ENCODE data around the gene RMND1. TPM values are rescaled to one million over a fixed set of nuclear protein-coding genes. Genes with fewer than 3 reads are reported as not detected.

Gene RMND1
- polyA plus RNA-seq, 1 donor from 2014 or later = 35.3 TPM

DNA sequence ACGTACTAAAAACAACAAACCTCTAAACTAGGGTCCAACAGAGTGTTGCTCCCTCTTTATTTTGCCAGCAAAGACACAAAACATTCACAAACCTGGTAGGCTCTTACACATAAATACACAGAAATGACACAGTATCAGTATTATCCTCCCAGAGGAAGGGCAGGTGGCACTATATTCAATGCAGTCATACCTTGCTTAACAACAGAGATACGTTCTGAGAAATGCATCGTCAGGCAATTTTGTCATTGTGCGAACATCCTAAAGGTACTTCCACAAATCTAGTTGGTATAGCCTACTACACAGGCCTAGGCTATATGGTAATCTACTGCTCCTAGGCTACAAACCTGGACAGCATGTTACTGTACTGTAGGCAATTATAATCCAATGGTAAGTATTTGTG is 70.2 kb downstream of the RMND1 start:
- H3F3A ChIP-seq (ENCODE audit: insufficient read depth, low read length, poor library complexity, severe bottlenecking) = no peaks in the 10 kb centered on the region

GRCh38 chr6:151380848-151381205 is 71.1 kb downstream of the RMND1 start:
- no peaks in the 10 kb centered on the region for H4K20me1 ChIP-seq (ENCODE audit: insufficient read depth)
- no peak overlapping the region for H2AFZ ChIP-seq (ENCODE audit: low read depth, low read length)
- no peaks in the 10 kb centered on the region for H3K9me3 ChIP-seq (ENCODE audit: low read length)
- no peak overlapping the region for H3K9ac ChIP-seq (ENCODE audit: low read length)
- peaks cover 10% of the 10 kb centered on the region for H3K79me2 ChIP-seq (replicated peaks; ENCODE audit: insufficient read depth, low read length)
- H3K4me3 ChIP-seq (ENCODE audit: low read length) = no peak overlapping the region
- H3F3A ChIP-seq (ENCODE audit: insufficient read depth, low read length, poor library complexity, severe bottlenecking) = no peaks in the 10 kb centered on the region
- H3K27ac ChIP-seq (ENCODE audit: low read length) = no peak overlapping the region
- H3K9me2 ChIP-seq (ENCODE audit: insufficient read depth, low read length) = no peaks in the 10 kb centered on the region
- no peaks in the 10 kb centered on the region for H3K27me3 ChIP-seq (ENCODE audit: insufficient read depth, low read depth, low read length)
- TF ChIP-seq EP300 (conservative IDR thresholded peaks at IDR 0.05; ENCODE audit: poor library complexity, severe bottlenecking) = no peak
- no peak for TF ChIP-seq SMC3 (conservative IDR thresholded peaks at IDR 0.05; ENCODE audit: poor library complexity)
- TF ChIP-seq, protein P1, sequence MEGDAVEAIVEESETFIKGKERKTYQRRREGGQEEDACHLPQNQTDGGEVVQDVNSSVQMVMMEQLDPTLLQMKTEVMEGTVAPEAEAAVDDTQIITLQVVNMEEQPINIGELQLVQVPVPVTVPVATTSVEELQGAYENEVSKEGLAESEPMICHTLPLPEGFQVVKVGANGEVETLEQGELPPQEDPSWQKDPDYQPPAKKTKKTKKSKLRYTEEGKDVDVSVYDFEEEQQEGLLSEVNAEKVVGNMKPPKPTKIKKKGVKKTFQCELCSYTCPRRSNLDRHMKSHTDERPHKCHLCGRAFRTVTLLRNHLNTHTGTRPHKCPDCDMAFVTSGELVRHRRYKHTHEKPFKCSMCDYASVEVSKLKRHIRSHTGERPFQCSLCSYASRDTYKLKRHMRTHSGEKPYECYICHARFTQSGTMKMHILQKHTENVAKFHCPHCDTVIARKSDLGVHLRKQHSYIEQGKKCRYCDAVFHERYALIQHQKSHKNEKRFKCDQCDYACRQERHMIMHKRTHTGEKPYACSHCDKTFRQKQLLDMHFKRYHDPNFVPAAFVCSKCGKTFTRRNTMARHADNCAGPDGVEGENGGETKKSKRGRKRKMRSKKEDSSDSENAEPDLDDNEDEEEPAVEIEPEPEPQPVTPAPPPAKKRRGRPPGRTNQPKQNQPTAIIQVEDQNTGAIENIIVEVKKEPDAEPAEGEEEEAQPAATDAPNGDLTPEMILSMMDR (IDR thresholded peaks at IDR 0.05; ENCODE audit: poor library complexity, severe bottlenecking) = no peak
- TF ChIP-seq REST (IDR thresholded peaks at IDR 0.05; ENCODE audit: borderline replicate concordance) = no peak
- no peak for TF ChIP-seq TAF1 (IDR thresholded peaks at IDR 0.05; ENCODE audit: low read depth)
- TF ChIP-seq EZH2 (IDR thresholded peaks at IDR 0.05; ENCODE audit: borderline replicate concordance, insufficient read depth, low read length, poor library complexity, severe bottlenecking) = no peak
- H3K36me3 ChIP-seq (ENCODE audit: insufficient read depth, low read length) = no peaks in the 10 kb centered on the region
- no peak overlapping the region for H3K4me2 ChIP-seq (ENCODE audit: low read length)

More for the DNA sequence above, 70.2 kb downstream of the RMND1 start:
- Histone ChIP-seq H4K20me1 (ENCODE audit: insufficient read depth) (no peaks in the 10 kb centered on the region), H3K27ac (ENCODE audit: low read length) (no peak overlapping the region), H3K4me2 (ENCODE audit: low read length) (no peak overlapping the region), H3K9ac (ENCODE audit: low read length) (no peak overlapping the region), H3K9me3 (ENCODE audit: low read length) (no peaks in the 10 kb centered on the region), H3K9me2 (ENCODE audit: insufficient read depth, low read length) (no peaks in the 10 kb centered on the region), H3K27me3 (ENCODE audit: insufficient read depth, low read depth, low read length) (no peaks in the 10 kb centered on the region), H3K36me3 (ENCODE audit: insufficient read depth, low read length) (no peaks in the 10 kb centered on the region), H3K79me2 (replicated peaks; ENCODE audit: insufficient read depth, low read length) (peaks cover 19% of the 10 kb centered on the region), H2AFZ (ENCODE audit: low read depth, low read length) (no peak overlapping the region), H3K4me3 (ENCODE audit: low read length) (no peak overlapping the region)
- TF ChIP-seq REST (IDR thresholded peaks at IDR 0.05; ENCODE audit: borderline replicate concordance) = no peak
- TF ChIP-seq TAF1 (IDR thresholded peaks at IDR 0.05; ENCODE audit: low read depth) = no peak
- no peak for TF ChIP-seq EZH2 (IDR thresholded peaks at IDR 0.05; ENCODE audit: borderline replicate concordance, insufficient read depth, low read length, poor library complexity, severe bottlenecking)
- TF ChIP-seq, protein P1 (IDR thresholded peaks at IDR 0.05; ENCODE audit: poor library complexity, severe bottlenecking) = no peak
